ENCODE data around the gene PRTN3.

DNA sequence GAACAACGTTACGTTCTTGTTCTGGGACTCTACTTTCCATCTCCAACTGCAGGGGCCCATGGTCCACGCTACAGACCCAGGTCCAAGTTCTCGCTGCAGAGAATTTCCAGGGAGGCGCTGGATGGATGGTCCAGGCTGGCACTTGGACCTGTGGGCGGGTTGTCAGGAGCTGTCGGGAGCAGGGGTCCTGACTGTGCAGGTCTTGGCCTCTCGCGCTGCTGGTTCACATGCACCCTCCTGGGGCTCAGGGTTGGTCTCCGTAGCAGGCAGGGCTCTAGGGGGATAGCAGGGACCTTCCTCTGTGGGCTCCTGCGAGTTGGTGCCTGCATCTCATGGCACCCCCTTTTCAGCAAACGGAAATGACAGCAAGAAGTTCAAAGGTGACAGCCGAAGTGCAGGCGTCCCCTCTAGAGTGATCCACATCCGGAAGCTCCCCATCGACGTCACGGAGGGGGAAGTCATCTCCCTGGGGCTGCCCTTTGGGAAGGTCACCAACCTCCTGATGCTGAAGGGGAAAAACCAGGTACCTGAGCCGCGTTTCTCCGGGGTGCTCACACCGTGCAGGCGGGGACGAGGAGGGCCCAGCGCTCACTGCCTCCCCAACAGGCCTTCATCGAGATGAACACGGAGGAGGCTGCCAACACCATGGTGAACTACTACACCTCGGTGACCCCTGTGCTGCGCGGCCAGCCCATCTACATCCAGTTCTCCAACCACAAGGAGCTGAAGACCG, 36.9 kb upstream of the PRTN3 start:
- TF ChIP-seq, protein P1, sequence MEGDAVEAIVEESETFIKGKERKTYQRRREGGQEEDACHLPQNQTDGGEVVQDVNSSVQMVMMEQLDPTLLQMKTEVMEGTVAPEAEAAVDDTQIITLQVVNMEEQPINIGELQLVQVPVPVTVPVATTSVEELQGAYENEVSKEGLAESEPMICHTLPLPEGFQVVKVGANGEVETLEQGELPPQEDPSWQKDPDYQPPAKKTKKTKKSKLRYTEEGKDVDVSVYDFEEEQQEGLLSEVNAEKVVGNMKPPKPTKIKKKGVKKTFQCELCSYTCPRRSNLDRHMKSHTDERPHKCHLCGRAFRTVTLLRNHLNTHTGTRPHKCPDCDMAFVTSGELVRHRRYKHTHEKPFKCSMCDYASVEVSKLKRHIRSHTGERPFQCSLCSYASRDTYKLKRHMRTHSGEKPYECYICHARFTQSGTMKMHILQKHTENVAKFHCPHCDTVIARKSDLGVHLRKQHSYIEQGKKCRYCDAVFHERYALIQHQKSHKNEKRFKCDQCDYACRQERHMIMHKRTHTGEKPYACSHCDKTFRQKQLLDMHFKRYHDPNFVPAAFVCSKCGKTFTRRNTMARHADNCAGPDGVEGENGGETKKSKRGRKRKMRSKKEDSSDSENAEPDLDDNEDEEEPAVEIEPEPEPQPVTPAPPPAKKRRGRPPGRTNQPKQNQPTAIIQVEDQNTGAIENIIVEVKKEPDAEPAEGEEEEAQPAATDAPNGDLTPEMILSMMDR (optimal IDR thresholded peaks at IDR 0.05 in 1 of 3, IDR thresholded peaks at IDR 0.05 in 1 of 3, conservative IDR thresholded peaks at IDR 0.05 in 1 of 3; ENCODE audit: extremely low read depth in 1 of 3, insufficient read depth in 2 of 3, low read length in 3 of 3): no peak
- no peak for TF ChIP-seq EZH2 (IDR thresholded peaks at IDR 0.05; ENCODE audit: low read length)
